NCI-H1436 treated with DMSO at 0.1 percent for 48 hours (cell line): Measurements from ENCODE around the gene MRPL47.

Experiments used
- DNase-seq: peaks from one replicate; lab custom pipeline; 2025; lab: John Stamatoyannopoulos, UW

The MRPL47 gene

DNA sequence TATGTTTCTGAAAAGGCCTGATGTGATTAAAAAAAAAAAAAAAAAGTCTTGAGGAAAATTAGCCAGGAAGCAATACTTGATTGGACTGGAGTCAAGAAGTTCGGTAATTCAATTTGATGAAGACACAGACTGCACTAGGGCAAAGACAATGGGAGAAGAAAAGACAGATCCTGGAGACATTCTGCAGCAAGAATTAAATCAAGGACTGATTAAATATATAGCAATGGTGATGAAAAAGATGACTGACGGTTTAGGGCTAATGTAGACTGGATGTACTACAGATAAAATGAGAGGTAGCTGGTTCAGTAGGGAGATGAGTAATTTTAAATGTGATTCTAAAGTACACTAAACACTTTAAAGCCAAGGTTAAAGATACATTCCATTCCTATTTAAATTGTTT is 13.8 kb downstream of the MRPL47 start:
- DNase-seq: no peak

GRCh38 chr3:179589143-179589542 is 15.3 kb downstream of the MRPL47 start:
- DNase-seq: no peak

GRCh38 chr3:179580992-179581391 is 23.4 kb downstream of the MRPL47 start:
- DNase-seq: no peak

DNA sequence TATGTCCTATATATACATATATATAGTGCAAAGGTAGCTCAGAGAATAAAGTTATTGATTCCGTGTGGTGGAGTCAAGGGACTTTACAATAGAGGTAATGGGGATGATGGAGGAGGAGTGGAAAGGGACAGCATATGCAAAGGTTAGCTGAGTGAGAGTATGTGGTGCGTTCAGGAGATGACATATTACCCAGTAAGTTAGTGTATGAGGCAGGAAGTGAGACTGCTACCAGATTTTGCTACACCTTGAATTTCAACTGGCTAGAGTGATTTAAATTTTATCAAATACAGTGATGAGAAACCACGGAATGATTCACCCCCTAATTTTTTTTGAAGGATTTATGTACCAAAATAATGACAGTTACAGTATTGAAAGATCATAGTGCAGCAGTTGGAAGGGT is 38.9 kb downstream of the MRPL47 start:
- no peak for DNase-seq

DNA sequence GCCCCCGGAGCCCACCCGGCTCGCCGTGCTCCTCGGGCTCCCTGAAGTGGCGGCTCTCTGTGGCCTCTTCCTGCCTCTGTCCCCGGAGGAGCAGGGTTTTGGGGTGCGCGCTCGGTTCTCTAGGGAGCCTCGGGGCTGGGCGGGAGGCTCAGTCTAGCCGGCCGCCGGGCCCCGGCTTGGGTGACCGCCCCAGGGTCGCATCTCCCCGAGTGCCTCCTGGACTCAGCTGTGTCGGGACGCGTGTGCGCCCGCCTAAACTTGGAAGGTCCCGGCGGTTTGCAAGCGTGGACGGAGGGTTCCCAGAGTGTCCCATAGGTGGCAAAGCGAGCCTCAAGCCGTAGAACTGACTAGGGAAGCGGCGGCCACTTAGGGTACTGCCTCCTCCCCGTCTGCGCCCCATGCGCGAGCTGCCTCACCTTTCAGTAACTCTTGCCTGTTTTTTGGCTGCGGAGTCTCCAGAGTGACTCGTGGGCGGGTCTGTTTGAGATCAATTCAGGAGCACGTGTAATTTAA is 41.1 kb downstream of the MRPL47 start:
- DNase-seq: no peak

DNA sequence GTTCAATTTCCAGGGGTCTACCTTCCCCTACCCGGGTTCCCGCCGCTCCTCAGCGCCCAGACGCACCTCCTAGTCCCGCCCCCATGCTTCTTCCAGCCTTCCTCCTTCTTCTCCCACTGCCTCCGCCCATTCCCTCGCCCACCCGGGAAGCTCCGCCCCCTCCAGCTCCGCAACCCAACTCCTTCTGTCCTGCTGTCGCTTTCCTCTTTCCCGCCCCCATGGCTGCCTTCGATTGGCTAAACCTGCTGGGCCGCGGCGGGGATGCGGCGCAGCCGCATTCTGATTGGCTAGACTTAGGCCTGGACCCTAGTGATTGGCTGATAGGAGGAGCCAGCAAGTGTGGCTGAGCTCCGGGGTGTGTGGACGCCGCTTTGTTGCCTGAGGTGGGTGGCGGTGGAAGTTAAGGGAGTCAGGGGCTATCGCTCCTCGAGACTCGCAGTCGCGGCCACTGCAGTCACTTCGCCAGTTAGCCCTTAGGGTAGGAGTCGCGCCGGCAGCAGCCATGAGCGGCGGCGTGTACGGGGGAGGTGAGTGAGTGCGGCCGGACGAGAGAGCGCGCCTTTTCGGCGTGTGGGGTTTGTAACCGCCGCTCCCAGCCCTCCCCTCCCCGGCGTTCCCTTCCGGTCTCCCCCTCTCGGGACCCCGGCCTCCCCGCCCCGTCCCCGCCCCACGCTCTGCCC is 41.7 kb downstream of the MRPL47 start, which contains the start of gene ACTL6A:
ACTL6A (plus strand) TSS at position 336 of the 680 bp plus-strand sequence; CDS start at position 503, 167 bp downstream.
- DNase-seq: peak; percentile 99

- no peak for DNase-seq
Measured at GRCh38 chr3:179560791-179561190, 43.6 kb downstream of the MRPL47 start.

DNA sequence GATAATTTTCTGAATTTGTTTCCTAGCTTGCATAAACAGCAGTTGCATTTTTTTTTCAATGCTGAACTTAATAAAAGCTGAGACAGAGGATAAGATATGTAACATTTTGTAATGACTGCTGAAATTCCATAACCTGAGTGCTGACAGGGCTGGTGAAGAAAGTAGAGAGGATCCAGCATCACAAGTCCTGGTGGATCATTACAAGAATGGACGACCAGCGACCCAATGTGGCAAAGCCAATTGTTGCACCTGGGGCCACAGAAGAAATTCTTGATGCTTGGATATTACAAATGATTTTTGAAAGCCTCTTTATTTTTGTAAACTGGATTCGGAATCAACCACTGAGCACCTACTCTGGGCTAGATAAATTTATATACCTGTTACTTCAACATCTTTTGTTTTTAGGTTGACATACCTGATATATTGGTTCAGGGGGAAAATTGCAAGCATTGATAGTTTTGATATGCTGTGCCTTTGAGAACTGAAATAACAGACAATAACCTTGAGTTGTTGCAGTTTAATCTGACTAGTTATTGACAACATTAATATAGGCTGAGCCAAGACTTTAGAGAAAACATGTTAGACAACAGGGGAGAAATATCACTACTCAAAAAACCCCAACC is 45.6 kb downstream of the MRPL47 start:
- no peak for DNase-seq

DNA sequence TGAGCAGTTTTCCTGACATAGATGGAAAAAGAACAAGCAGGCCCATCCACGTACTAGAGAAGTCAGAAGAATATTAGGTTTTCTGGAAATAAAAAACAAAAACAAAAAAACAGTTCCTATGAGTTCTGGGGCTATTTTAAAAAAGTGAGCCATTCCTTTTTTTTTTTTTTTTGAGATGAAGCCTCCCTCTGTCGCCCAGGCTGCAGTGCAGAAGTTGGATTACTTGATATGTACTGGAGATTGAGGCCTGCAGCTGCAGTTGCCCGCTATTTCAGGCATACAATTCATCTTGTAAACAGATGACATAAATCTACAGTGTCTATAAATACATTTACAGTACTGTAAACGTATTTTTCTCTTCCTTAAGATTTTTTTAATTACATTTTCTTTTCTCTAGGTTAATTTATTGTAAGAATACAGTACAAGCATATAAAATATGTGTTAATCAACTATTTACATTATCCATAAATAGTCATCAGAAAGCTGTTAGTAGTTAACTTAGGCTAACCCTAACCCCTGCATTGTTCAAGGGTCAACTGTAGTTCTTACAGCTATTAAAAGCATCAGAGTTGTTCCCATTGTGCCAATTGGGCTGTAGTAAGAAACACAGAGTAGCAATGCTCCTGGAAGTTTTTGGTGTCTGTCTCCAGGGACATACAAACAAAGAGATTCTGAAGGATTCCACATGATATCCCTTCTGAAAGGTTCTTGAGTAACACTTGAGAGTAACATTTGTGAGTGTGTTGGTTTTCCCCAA is 52.9 kb downstream of the MRPL47 start:
- DNase-seq: no peak

GRCh38 chr3:179546814-179547241 is 57.6 kb downstream of the MRPL47 start:
- DNase-seq: no peak

- DNase-seq: no peak
Measured at GRCh38 chr3:179544981-179545645, 59.3 kb downstream of the MRPL47 start.

- DNase-seq: no peak
Measured at GRCh38 chr3:179542375-179542774, 62.1 kb downstream of the MRPL47 start.

- no peak for DNase-seq
Measured at GRCh38 chr3:179541596-179541995, 62.8 kb downstream of the MRPL47 start.

GRCh38 chr3:179541094-179541493 is 63.3 kb downstream of the MRPL47 start:
- no peak for DNase-seq
